Measurements from ENCODE around the gene TUBA1C. TPM values are rescaled to one million over a fixed set of nuclear protein-coding genes. Genes with fewer than 3 reads are reported as not detected.

Gene TUBA1C
- total RNA-seq: 120 to 123 TPM (median 122 TPM) in 3 replicates

DNA sequence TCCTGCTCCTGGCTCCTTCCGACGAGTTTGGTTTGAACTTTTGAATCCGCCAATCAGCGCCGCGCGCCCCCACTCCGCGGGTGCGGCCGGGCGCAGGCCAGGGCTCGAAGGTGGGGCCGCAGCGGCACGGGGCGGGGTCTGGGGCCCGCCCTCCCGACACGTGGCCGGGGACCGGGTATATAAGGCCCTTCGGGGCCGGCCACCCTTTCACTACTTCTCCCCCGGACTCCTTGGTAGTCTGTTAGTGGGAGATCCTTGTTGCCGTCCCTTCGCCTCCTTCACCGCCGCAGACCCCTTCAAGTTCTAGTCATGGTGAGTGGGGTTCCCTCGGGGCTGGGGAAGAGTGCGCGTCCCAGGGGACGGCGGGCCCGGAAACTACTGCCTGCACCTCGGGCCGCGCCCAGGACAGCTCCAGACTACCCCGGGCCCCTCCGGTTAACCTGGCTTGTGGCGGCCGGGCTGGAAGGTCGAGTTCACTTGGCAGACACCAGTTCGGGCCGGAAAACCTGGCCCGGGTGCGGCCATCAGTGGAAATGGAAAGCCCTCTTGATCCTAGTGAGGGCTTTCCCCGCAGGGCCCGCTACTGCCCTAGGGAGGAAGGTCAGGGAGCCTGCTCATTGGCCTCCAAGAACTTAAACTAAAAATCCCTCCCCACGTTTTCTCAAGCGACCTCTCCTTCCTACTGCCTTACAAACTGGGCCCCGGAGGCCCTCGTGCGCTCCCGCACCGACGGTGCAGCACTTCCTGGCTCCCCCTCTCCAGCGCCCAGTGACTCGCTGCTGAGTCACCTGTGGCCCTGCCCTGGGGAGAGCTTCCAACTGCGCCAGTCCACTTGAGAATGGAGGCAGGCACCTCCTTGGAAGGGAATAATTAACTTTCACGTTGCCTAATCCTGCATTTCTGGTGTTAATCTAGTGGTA lies at the start of gene TUBA1C:
Gene TUBA1C (plus strand): TSS at position 210 of the 920 bp plus-strand sequence. CDS start 100 bp downstream, at position 310.
- DNase-seq (ENCODE audit: low spot score in 2 of 2, unreplicated experiment in 2 of 2): peak; percentile 85 to 91
- Mint-ChIP-seq H3K9me3 (no peaks in the 10 kb centered on the region), H3K4me1 (peaks cover 12% of the 10 kb centered on the region), H3K4me3 (peak within 1 kb of the TSS; percentile 87), H3K36me3 (peaks cover 16% of the 10 kb centered on the region), H3K27ac (peak within 1 kb of the TSS; percentile 96), H3K27me3 (ENCODE audit: low read depth) (no peaks in the 10 kb centered on the region)
- TF ChIP-seq, protein P1, sequence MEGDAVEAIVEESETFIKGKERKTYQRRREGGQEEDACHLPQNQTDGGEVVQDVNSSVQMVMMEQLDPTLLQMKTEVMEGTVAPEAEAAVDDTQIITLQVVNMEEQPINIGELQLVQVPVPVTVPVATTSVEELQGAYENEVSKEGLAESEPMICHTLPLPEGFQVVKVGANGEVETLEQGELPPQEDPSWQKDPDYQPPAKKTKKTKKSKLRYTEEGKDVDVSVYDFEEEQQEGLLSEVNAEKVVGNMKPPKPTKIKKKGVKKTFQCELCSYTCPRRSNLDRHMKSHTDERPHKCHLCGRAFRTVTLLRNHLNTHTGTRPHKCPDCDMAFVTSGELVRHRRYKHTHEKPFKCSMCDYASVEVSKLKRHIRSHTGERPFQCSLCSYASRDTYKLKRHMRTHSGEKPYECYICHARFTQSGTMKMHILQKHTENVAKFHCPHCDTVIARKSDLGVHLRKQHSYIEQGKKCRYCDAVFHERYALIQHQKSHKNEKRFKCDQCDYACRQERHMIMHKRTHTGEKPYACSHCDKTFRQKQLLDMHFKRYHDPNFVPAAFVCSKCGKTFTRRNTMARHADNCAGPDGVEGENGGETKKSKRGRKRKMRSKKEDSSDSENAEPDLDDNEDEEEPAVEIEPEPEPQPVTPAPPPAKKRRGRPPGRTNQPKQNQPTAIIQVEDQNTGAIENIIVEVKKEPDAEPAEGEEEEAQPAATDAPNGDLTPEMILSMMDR (IDR thresholded peaks at IDR 0.05; ENCODE audit: unreplicated experiment): no peak

DNA sequence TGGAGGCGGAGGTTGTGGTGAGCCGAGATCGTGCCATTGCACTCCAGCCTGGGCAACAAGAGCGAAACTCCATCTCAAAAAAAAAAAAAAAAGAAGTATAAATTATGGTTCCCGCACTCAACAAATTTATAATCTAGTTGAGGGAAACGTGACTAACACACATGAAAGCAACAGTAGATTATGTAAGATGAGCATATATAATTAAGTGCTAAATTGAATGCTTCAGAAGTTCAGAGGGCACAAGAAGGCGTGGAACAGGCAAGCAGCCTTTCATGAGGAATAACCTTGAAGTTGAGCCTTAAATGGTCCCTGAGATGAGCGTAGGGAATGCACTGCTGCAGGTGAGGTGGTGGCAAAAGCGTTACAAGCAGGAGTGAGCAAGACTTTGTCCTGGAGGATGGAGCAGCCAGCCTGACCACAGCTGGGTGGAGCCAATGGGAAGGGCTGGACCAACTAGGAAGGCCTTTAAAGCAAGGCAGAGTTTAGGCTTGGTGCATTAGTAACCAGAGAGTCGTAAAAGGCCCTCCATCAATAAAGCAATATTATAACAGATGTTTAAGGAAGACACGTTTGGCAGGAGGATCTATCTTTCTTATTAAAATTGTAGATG lies 45.4 kb upstream of the TUBA1C start:
- no peaks in the 10 kb centered on the region for H3K9me3 Mint-ChIP-seq
- DNase-seq (ENCODE audit: low spot score in 2 of 2, unreplicated experiment in 2 of 2): no peak
- H3K27ac Mint-ChIP-seq: no peak overlapping the region
- H3K36me3 Mint-ChIP-seq: no peaks in the 10 kb centered on the region
- no peaks in the 10 kb centered on the region for H3K27me3 Mint-ChIP-seq (ENCODE audit: low read depth)
- H3K4me3 Mint-ChIP-seq: no peak overlapping the region
- TF ChIP-seq, protein P1 (IDR thresholded peaks at IDR 0.05; ENCODE audit: unreplicated experiment): no peak
- H3K4me1 Mint-ChIP-seq: peaks cover 13% of the 10 kb centered on the region

DNA sequence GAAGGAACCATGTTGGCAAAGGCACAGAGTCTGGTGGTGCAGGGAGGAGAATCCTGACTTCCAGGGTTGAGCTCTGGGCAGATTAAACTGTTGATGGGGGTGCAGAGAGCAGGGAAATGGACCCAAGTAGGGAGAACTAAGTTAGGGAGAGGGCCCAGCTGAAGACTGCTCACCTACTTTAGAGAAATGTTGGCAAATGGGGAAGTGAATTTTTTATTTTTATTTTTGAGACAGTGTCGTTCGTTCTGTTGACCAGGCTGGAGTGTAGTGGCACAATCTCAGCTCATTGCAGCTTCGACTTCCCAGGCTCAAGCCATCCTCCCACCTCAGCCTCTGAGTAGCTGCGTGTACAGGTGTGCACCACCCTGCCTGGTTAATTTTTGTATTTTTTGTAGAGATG lies 43.9 kb upstream of the TUBA1C start:
- TF ChIP-seq, protein P1 (IDR thresholded peaks at IDR 0.05; ENCODE audit: unreplicated experiment): no peak
- no peak overlapping the region for H3K27ac Mint-ChIP-seq
- H3K27me3 Mint-ChIP-seq (ENCODE audit: low read depth): no peaks in the 10 kb centered on the region

DNA sequence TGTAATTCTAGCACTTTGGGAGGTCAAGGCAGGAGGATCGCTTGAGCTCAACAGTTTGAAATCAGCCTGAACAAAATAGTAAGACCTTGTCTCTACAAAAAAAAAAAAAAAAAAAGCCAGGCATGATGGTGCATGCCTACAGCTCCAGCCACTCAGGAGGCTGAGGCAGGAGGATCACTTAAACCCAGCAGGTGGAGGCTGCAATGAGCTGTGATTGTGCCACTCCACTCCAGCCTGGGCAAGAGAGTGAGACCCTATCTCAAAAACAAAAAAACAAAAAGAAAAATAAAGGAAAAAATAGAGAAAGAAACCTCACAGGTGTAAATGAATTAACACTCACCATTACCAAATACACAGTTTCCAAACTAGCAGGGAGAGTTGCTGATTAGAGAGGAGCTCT lies 41.8 kb upstream of the TUBA1C start:
- Mint-ChIP-seq H3K4me1 (peaks cover 9% of the 10 kb centered on the region), H3K36me3 (no peaks in the 10 kb centered on the region), H3K27me3 (ENCODE audit: low read depth) (no peaks in the 10 kb centered on the region), H3K9me3 (no peaks in the 10 kb centered on the region), H3K4me3 (no peak overlapping the region), H3K27ac (no peak overlapping the region)
- TF ChIP-seq, protein P1 (IDR thresholded peaks at IDR 0.05; ENCODE audit: unreplicated experiment): no peak
- DNase-seq (ENCODE audit: low spot score in 2 of 2, unreplicated experiment in 2 of 2): no peak

More for the DNA sequence above, 43.9 kb upstream of the TUBA1C start:
- no peaks in the 10 kb centered on the region for H3K9me3 Mint-ChIP-seq
- peaks cover 4% of the 10 kb centered on the region for H3K4me1 Mint-ChIP-seq
- H3K36me3 Mint-ChIP-seq: no peaks in the 10 kb centered on the region
- no peak for DNase-seq (ENCODE audit: low spot score in 2 of 2, unreplicated experiment in 2 of 2)
- no peak overlapping the region for H3K4me3 Mint-ChIP-seq

DNA sequence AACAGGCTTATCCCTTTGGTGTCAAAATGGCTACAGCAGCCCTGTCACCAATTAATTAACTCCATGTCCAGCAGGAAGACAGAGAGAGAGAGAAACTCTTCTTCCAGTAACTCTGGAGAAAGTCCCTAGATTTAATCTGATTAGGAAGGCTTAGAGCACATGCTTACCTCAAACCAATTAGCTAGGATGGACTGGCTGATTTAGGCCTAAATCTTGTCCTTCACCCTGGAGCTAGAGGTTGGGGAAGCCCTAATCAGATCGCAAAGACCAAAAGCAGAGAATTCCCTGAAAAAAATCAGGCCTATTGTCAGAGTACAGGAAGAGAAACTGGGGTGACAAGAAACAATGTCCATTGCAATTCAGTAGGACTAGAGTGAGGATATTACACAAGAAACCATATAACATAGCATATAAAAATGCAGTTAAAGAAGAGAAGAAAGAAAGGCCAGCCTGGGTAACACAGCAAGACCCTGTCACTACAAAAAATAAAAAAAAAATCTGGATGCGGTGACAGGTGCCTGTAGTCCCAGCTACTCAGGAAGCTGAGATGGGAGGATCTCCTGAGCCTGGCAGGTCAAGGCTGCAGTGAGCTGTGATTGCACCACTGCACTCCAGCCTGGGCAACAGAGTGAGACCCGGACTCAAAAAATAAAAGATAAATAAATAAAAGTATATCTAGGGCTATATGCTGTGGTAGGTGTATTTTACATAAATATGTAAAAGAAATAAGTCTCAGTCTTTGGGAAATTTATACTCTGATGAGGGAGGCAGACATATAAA lies 41.1 kb upstream of the TUBA1C start:
- no peaks in the 10 kb centered on the region for H3K9me3 Mint-ChIP-seq
- H3K4me3 Mint-ChIP-seq: no peak overlapping the region
- H3K4me1 Mint-ChIP-seq: peaks cover 11% of the 10 kb centered on the region
- H3K36me3 Mint-ChIP-seq: no peaks in the 10 kb centered on the region
- no peak for DNase-seq (ENCODE audit: low spot score in 2 of 2, unreplicated experiment in 2 of 2)
- H3K27ac Mint-ChIP-seq: no peak overlapping the region
- TF ChIP-seq, protein P1 (IDR thresholded peaks at IDR 0.05; ENCODE audit: unreplicated experiment): no peak
- H3K27me3 Mint-ChIP-seq (ENCODE audit: low read depth): no peaks in the 10 kb centered on the region
